KOPT-K1 (cell line): ENCODE results near the gene MPPED2.

Experiments used
- H3K27ac ChIP-seq: fragments of 200-600 bp; sonication (generic); 2 replicates; pipeline ENCODE4 v1.5.1; 2016; ENCODE audit warnings: antibody characterized with exemption, mild to moderate bottlenecking, low read depth, low read length; ENCODE audit not compliant: poor library complexity, severe bottlenecking
- H3K36me3 ChIP-seq: fragments of 200-600 bp; sonication (generic); 2 replicates; pipeline ENCODE4 v1.5.1; 2017; ENCODE audit warnings: antibody characterized with exemption, mild to moderate bottlenecking, low read length, moderate library complexity; ENCODE audit not compliant: insufficient read depth
- H3K9me3 ChIP-seq: fragments of 200-600 bp; sonication (generic); 2 replicates; pipeline ENCODE4 v1.5.1; 2017; ENCODE audit warnings: antibody characterized with exemption, low read length, mild to moderate bottlenecking; ENCODE audit not compliant: insufficient read depth, poor library complexity, severe bottlenecking

MPPED2 gene

GRCh38 chr11:30387891-30388861, 198.0 kb downstream of the MPPED2 start:
- H3K9me3 ChIP-seq = peaks cover 7% of the 10 kb centered on the region
- H3K36me3 ChIP-seq = no peaks in the 10 kb centered on the region
- no peak overlapping the region for H3K27ac ChIP-seq

GRCh38 chr11:30381879-30382278, 204.3 kb downstream of the MPPED2 start:
- Histone ChIP-seq H3K9me3 (peaks cover 7% of the 10 kb centered on the region), H3K27ac (no peak overlapping the region), H3K36me3 (no peaks in the 10 kb centered on the region)

GRCh38 chr11:30380846-30381245, 205.3 kb downstream of the MPPED2 start:
- no peaks in the 10 kb centered on the region for H3K9me3 ChIP-seq
- H3K36me3 ChIP-seq = no peaks in the 10 kb centered on the region
- no peak overlapping the region for H3K27ac ChIP-seq

GRCh38 chr11:30377347-30377746, 208.8 kb downstream of the MPPED2 start:
- H3K9me3 ChIP-seq = no peaks in the 10 kb centered on the region
- H3K36me3 ChIP-seq = no peaks in the 10 kb centered on the region
- H3K27ac ChIP-seq = no peak overlapping the region

- Histone ChIP-seq H3K36me3 (no peaks in the 10 kb centered on the region), H3K27ac (no peak overlapping the region), H3K9me3 (no peaks in the 10 kb centered on the region)
These were observed 216.0 kb downstream of the MPPED2 start for GRCh38 chr11:30370164-30370563.

GRCh38 chr11:30368394-30368793, 217.8 kb downstream of the MPPED2 start:
- H3K9me3 ChIP-seq = no peaks in the 10 kb centered on the region
- no peaks in the 10 kb centered on the region for H3K36me3 ChIP-seq
- H3K27ac ChIP-seq = no peak overlapping the region

GRCh38 chr11:30365793-30366517, 220.2 kb downstream of the MPPED2 start:
- H3K9me3 ChIP-seq = no peaks in the 10 kb centered on the region
- H3K27ac ChIP-seq = no peak overlapping the region
- H3K36me3 ChIP-seq = no peaks in the 10 kb centered on the region

GRCh38 chr11:30364837-30365482, 221.2 kb downstream of the MPPED2 start:
- no peak overlapping the region for H3K27ac ChIP-seq
- H3K36me3 ChIP-seq = no peaks in the 10 kb centered on the region
- no peaks in the 10 kb centered on the region for H3K9me3 ChIP-seq

GRCh38 chr11:30364139-30364836, 221.9 kb downstream of the MPPED2 start:
- no peaks in the 10 kb centered on the region for H3K36me3 ChIP-seq
- no peaks in the 10 kb centered on the region for H3K9me3 ChIP-seq
- H3K27ac ChIP-seq = no peak overlapping the region

GRCh38 chr11:30360741-30361140, 225.4 kb downstream of the MPPED2 start:
- Histone ChIP-seq H3K27ac (no peak overlapping the region), H3K36me3 (no peaks in the 10 kb centered on the region), H3K9me3 (no peaks in the 10 kb centered on the region)
